GM20000 (cell line): Measurements from ENCODE around the gene USP37.
A peak's percentile ranks its signal among the peaks of the same experiment; 100 is the strongest.

Experiments
- DNase-seq: peaks from one replicate; pipeline ENCODE4 v3.0.0; 2012; ENCODE audit warnings: low spot score
- TF ChIP-seq, protein P1 (sequence below): IDR thresholded peaks from 2 replicates; pipeline ENCODE4 v1.5.1; 2012; ENCODE audit warnings: mild to moderate bottlenecking, control low read depth; ENCODE audit errors: extremely low read depth, missing control alignments

The USP37 gene

DNA sequence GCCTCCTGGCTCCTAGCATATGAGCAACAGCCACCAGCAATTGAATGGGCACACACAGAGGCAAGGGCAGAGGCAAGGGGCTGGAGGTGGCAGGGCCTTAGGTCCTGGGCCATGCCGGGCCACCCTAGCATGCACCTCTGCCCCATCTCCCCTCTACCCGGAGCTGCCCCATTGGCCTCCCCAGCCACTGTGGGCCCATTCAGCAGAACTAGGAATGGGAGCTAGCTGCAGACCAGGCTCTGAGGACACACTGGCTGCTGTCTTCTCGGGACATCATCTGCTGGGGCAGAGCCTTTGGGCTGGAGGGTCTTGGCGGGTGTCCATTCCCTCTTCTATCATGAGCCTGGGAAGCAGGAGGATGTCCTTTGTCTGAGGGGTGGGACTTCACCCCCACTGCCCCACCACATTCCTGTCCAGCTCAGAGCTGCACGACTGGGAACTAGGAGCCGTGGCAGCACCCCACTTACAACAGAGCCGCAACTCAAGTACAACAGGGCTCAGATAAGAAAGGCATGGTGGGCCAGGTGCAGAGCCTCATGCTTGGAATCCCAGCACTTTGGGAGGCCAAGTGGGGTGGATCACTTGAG is 148.4 kb downstream of the USP37 start:
- TF ChIP-seq, protein P1, sequence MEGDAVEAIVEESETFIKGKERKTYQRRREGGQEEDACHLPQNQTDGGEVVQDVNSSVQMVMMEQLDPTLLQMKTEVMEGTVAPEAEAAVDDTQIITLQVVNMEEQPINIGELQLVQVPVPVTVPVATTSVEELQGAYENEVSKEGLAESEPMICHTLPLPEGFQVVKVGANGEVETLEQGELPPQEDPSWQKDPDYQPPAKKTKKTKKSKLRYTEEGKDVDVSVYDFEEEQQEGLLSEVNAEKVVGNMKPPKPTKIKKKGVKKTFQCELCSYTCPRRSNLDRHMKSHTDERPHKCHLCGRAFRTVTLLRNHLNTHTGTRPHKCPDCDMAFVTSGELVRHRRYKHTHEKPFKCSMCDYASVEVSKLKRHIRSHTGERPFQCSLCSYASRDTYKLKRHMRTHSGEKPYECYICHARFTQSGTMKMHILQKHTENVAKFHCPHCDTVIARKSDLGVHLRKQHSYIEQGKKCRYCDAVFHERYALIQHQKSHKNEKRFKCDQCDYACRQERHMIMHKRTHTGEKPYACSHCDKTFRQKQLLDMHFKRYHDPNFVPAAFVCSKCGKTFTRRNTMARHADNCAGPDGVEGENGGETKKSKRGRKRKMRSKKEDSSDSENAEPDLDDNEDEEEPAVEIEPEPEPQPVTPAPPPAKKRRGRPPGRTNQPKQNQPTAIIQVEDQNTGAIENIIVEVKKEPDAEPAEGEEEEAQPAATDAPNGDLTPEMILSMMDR: no peak
- no peak for DNase-seq

DNA sequence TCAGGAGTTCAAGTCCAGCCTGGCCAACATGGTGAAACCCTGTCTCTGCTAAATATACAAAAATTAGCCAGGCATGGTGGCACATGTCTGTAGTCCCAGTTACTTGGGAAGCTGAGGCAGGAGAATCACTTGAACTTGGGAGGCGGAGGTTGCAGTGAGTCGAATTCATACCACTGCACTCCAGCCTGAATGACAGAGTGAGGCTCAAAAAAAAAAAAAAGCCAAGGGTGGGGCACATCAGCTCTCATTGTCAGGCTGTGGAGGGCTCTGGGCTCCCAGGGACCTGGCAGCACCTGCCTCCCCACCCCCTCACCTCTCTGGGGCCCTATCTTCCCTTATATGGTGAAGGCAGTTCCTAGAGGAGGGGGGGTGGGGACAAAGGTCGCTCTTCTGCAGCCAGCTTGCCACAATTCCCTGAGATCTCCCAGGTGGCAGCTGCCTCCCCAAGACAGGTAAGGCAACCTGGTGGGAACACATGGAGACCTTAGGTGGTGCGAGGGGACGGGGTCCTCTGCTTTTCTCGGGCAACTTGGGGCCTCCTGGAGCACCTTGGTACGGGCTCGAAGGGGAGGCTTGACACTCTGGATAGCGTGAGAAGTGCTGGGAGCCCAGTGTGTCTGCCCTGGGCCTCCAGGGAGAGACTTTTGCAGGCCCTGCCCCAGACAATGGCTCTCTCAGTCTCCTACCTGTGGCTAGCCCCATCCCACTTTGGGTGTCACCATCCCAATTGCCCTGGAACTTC is 149.3 kb downstream of the USP37 start, which contains the start of gene VIL1:
Gene VIL1 (plus strand): TSS at position 407 of the 742 bp plus-strand sequence. CDS start 4,656 bp downstream, outside the sequence.
- TF ChIP-seq, protein P1: no peak
- DNase-seq: no peak

DNA sequence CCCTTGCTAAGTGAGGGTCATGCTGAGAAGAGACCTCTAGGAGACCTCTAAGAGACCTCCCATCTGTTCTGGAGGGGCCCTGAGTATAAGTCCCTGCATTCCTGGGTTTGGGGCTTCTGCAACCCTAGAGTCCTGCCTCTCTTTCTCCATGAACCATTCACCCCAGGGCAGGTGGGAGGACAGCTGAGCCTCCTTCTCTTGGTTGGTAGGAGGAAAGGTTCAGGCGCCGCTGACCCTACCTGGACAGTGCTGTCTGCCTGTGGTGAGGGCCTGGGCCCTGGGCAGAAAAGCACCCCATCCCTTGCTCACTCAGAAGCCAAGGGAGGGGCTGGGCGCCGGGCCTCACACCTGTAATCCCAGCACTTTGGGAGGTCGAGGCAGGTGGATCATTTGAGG is 149.8 kb downstream of the USP37 start:
- TF ChIP-seq, protein P1: no peak
- DNase-seq: no peak

DNA sequence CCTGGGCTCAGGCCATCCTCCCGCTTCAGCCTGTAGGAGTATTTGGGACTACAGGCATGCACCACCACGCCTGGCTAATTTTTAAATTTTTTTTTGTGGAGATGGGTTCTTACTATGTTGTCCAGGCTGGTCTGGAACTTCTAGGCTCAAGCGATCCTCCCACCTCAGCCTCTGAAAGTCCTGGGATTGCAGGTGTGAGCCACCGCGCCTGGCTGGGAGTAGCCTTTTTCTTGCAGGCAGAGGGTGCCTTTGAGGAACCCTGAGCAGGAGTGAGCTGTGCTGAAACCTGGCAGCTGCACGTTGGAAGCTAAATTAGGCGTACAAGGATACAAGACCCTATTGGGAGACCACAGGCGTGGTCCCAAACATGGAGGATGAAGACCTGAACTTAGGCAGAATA is 160.4 kb downstream of the USP37 start:
- no peak for DNase-seq
- TF ChIP-seq, protein P1: no peak

DNA sequence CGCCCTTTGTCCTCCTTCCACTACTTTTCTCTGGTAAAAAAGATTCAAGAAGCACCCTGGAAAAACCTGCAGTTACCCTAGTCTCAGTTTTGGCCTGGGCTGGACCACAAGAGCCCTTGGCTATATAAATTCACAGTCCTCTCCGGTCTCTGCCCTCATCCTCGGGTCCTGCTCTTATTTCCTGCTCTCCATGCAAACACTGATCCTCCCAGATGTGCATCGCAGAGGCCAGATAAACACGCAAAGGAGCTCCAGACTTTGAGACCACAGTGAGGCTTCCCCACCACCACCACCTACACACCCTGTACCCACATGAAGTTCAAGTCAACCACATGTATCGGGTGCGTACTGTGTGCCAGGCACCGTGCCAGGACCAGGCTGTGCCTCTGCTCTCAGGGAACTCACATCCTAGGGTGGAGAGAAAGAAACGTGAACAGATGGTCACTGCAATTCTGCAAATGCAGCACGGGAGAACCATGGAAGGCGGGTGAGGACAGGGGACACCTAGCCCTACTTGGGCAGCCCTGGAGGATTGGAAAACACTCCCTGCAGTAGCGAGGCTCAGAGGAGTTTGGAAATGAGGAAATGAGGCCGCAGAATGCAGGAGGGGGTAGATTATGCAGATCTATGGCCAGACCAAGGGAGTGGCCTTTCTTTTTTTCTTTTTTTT is 161.1 kb downstream of the USP37 start:
- DNase-seq: no peak
- TF ChIP-seq, protein P1: no peak

DNA sequence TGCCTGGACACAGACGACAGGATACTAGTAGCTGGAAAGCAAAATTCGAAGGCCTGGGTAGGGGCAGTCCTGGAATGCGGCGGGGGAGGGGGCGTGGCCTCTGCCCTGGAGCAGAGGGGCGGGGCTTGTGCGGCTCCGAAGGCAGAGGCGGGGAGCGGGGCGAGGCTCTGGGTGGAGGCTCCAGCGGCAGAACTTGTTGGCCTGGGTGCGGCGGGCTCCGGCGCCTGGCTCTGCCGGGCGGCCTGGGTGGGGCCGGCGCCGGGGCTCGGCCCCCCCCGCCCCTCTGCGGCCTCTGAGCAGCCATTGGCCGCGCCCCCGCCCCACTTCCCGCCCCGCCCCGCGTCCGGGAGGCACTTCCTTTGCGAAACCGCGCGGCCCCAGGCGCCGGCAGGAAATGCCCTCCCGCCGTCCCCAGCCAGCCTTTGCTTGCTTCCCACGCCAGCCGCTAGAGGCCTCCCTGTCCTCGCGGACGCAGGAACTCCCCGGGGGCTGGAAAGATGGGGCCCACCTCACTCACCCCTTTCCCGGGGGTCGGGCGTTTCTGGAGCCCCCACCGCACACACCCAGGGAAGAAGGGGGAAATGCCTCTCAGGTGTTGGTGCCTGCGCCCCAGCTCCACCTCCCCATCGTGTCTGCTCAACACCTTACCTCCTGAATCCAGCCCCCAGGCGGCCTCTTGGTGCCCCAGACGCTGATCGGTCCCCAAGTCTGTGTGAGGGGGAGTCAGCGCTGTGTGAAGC is 161.8 kb downstream of the USP37 start:
- DNase-seq: peak; percentile 97
- TF ChIP-seq, protein P1: peak; percentile 90

DNA sequence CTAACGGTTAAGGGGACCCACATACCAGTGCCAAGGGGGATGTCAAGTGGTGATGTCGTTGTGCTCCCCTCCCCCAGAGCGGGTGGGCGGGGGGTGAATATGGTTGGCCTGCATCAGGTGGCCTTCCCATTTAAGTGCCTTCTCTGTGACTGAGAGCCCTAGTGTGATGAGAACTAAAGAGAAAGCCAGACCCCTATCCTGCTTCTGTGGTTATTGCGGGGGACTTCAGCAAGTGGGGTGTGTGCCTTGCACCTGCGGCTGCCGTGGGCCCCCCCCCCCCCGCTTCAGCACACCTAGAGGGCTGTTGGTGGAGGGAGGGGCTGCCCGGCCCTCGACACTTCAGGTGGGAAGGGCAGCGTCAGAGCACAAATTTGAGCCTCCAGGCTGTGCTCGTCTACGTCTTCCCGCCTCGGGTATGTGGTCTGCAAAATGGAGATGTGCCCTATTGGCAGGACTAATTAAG is 162.4 kb downstream of the USP37 start:
- DNase-seq: no peak
- TF ChIP-seq, protein P1: no peak
